ENCODE data around the gene NCAPH2.

The NCAPH2 gene

DNA sequence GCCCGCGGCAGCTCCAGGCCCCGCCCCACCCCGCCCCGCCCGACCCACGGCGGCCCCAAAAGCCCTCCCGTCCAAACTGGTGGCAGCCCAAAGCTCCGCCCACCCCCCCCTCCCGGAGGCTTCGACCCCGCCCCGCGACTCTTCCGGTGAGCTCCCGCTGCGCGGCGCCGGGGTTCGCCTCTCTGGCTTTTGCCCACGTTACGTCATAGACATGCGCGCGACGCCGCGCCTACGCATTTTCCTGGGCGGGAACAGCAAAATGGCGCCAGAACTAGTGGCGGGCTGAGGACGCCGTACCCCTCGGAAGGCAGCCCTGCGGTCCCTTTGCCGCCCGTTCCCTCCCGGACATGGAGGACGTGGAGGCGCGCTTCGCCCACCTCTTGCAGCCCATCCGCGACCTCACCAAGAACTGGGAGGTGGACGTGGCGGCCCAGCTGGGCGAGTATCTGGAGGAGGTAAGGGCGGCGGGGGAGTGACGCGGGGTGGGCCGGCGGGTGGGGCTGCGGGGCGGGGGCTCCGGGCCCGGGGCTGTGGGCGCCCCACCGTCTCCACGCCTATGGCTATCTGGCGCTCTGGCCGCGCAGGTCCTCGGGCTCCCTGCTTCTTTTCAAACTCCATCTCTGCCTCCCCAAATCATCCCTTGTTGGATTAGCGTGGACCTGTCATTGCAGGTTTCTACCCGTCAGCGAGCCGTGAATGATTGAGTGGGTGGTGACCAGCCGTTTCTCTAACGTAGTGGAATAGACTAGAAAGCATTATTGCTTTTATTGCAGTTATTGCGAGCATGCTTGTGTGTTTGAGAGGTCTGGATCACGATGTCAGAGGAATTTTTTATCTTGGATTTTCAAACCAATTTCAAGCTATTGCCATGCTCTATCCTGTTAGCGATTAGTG, at the start of gene NCAPH2:
Gene NCAPH2 (plus strand): TSS at position 234 of the 894 bp plus-strand sequence. CDS start 114 bp downstream, at position 348.
- peak; percentile 99 for DNase-seq

DNA sequence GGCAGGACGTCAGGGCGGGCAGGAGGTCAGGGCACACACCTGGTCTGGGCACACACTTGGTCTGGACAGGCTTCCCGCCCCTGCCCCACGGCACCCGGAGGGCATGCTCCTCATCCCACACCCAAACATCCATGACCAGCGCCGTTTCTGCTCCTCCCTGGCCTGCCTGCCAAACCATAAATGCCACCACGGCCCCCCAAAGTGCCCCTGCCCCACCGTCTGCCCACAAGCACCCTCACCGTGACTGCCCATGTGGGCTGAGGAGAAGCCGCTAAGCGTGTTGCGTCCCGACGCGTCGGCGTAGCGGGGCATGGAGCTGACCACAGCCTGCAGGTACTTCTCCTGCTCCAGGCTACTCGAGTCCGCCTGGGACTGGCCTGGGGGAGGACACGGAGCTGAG, 49.0 kb upstream of the NCAPH2 start:
- DNase-seq, result no peak

DNA sequence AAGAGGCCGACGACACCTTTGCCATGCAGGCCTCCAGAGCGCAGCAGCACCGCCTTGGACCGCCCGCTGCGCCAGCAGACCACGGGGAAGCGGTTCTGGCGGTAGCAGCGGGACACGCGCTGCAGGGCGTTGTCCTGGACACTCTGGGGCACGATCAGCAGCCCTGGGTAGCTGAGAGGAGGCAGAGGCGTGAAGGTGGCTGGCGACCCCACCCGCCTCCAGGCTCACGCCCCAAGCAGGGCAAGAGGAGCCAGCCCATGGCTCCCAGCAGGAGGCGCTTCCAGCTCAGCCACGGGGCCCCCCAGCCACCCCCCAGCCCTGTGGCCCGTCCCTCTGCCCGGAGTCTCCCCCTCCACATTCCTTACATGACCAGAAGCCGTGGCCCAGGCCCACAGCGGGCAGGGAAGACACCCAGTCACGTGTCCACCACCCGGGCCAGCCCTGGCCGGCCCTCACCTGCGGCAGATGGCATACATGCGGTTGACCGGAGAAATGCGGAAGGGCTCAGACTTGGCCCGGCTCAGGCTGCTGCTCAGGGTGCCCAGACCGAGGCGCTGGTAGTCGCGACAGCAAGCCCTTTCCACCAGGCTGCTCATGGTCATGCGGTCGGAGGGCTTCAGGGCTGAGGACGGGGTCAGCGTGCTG, 48.4 kb upstream of the NCAPH2 start:
- DNase-seq, result no peak

DNA sequence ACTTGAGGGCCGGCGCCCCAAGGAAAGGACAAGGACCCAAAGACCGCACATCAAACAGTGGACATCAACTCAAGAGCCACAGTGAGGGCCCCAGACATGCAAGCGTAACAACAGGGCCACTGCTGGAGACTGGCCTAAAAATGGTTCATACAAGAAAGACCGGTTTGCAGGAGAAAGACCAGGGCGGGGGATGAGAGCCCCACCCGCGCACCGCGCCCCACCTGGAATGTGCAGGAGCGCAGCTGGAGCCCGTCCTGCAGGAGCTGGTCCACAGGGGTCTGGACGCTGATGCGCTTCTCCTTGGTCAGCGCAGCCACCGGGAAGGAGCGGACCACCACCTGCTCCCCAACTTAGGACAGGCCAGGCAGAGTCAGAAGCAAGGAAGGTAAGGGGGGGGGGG, 47.1 kb upstream of the NCAPH2 start:
- no peak for DNase-seq

DNA sequence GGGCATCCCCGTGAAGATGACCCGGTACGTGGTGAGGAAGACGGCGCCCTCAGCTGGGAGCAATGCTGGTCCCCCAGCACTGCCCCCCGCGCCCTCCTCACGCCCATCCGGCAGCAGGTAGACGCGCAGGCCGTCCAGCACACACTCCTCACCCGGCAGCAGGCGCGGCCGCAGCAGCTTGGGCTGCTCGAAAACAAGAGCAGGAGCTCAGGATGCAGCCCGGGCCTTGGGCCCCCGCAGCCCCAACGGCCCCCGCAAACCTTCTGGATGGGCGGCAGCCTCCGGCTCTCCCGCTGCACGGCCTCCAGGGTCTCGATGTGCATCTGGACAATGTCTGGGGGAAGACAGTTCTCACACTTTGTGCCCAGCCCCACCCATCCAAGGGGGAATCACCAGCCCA, 46.5 kb upstream of the NCAPH2 start:
- no peak for DNase-seq

DNA sequence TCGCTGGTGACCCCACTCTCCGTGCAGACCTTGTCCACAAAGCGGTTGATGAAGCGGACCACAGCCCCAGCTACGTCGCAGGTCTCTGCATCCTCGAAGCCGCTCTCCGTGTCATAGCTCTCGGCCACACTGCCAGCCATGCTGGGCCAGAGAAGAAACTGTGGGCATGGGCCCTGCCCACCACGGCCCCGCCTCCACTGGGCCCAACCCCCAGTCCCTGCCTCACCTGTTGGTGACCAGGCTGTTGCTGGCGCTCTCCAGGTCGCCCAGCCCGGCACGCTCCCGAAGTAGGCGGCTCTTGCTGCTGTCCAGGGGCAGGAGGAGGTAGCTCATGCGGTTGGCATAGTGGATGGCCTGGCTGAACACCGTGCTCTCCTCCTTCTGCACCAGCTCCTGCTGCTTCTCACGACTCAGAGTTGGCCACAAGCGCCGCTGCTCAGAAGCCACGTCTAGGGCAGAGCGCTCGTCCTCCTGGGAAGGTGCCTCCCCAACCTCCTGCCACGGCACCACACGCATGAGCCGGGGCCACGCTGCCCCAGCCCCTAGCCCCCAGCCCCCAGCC, 46.0 kb upstream of the NCAPH2 start:
- DNase-seq, result no peak

DNA sequence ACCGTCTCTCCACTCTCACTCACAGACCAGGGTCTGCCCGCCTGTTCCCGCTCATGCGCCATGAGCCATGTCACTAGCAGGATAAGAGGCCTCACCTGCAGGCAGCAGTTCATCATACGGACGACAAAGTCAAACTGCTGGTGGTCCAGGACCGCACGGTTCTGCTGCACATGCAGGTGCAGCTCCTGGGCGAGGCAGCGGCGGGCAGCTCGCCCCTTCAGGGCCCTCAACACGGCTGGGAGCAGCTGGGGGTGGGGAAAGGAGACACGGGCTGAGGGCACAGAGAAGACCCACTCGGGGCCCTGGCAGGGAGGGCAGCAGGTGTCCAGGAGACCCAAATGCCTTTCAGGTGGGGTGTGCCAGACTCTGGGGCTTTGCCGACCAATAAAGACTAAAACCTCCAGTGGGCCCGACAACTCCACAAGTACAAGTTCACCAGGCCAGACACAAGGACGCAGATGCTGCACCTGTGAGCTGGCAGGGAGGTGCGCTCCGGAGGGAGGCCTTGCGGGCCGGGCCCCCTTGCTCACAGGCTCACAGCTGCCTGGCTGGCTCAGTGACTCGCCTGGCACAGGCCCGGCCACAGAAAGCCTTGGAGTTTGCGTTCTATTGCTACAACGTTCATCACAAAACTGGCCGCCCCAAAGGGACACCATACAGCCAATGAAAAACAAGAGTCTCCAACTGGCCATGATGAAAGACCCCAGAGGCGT, 44.7 kb upstream of the NCAPH2 start:
- no peak for DNase-seq

DNA sequence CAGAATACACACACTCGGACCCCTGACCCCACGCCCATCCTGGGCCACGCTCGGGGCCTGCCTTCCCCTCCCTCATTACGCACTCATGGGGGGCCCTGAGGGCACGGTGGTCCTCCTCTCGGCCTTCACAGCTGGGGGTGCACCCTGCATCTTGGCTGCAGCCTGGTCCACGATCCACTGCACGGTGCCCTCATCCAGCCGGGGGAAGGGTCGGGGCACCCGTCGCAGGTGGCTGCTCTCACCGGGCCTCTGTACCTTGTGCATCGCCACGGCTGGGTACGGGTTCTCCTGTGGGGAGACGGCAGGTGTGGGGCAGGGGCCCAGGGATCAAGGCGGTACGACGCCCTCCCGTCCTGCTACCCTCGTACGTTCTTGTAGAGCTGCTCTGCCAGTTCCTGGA, 43.6 kb upstream of the NCAPH2 start:
- DNase-seq, result no peak

DNA sequence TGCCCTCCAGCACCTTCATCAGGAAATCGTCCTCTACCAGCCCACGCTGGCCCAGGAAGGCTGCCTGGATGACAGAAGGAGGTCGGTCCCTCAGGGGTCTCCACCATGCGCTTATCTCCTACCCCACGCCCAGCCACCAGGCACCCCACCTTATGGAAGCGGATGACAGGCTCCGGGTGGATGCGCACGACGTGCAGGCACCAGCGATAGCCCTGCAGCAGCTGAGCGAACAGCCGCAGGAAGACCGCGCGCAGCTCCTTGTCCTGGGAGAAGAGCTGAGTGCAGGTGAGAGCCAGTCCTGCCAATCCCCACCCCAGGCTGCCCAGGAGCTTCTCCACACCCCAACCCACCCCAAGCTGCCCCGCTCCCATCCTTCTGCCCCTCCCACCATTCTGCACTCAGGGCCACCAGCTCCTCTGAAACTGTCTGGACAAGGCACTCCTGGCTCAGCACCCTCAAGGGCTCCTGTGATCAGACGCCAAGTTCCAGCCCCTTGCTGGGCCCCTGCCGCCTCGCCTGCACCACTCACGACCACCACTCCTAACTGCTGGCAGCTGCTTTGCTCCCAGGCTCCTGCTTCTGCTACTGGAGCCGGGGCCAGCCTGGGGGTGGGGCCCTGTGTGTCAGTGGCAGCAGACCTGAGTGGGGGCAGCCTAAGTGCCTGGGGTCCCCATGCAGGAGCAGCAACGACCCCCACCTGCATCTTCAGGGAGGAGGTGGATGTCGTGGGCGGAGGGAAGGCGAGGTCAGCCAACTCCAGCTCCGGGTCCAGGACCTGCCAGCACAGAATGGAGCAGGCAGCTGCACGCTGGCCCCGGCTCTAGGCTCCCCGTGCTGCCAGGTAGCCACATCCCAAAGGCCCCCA, 42.7 kb upstream of the NCAPH2 start:
- DNase-seq, result no peak

DNA sequence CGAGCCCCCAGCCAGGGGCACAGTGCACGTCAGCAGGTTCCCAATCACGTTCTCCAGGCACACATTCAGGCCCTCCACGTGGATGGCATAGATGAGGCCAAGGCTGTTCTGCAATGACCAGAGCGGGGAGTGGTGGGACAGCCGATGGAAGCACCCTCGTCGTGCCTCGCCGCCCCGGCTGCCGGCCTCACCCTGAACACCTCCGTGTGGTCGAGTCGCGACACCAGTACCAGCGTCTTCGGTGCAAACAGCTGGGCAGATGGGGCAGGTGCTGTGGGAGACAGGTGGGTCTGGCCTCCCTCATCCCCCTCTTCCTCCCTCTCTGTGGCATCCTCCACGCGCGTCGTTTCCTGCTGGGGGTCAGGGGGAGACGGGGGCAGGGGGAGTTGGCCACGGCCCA, 40.7 kb upstream of the NCAPH2 start:
- no peak for DNase-seq

DNA sequence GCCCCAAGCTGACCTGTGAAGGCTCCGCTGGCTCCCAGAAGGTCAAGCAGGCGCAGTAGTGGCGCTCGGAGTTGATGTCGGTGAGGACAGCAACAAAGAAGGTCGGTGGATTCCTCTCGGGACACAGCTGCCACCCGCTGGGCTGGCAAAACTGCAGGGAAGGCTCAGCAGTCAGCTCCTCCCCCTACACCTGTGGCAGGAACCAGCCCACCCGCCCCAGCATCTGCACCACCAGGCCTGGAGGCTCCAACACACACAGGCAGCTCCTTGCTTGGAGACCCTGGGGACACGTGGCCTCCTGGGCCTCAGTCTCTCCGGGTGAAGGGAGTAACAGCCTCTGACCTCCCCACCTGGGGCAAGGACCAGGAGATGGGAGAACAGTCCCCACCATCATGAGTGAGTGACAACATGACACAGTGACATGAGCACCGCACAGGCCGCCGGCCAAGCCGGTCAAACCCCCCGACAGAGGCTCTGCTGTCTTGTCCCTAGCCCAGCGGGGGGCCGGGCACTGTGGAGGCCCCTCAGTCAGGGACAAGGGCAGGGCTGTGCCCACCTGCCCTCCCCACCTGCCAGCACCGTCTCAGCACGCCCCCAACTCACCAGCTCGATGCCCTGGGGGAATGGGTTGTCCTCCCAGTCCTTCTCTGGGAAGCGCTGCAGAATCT, 40.1 kb upstream of the NCAPH2 start:
- no peak for DNase-seq

DNA sequence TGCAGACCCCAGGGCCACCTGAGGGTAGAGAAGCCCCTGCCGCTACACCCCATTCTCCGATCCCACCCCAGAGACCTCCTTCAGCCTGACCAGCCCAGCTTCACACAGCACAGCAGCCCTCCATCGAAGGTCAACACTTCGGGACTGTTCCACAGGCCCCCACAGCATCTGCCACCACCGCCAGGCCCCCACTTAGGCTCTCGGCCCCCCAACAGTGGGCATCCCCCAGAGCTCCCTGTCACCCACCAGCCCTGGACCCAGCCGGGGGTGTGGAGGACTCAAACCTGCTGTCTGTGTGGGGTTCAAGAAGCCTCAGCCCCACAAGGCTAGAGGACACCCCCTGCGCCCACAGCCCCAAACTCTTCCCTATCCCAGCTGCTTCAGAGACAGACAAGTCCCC, 39.4 kb upstream of the NCAPH2 start:
- DNase-seq, result no peak

DNA sequence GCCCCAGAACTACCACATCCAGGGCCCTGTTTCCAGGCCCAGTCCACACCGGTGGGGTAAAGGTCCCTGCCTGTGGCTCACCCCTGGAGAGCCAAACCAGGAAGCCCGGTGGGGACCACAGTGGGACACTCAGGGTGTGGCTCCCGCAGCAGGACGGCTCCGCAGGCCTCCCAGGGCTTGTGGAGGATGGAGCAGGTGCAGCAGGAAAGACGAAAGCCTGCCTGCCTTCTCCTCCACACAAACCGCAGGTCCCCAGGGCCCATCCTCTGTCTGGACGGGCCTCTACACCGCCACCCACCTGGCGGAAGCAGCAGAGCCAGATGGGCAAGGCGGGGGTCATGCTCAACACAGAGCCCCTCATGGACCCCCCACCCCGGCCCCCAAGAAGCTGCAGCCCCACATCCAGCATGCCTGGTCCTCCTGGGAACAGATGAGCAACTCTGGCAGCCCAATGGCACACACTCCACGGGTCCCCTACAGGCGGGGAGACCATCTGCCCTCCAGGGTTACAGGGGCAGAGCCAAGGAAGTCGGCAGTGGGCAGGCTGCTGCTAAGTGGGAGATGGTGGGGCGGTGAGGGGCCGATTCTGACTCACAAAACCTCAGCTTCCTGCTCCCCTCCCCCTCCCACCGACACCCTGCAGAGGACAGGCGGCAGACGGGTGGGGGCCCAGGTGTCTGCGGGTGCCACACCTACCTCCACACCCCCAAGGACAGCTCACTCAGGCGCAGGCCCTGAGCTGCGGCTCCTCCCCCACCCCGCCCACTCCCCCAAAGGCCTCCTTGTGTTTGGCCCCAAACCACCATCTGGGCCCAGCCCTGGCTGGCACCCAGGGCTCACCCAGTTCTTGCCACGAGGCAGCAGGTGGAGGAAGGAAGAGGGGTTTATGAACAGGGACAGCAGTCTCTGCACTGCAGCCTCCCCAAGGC, 38.4 kb upstream of the NCAPH2 start:
- peak; percentile 93 for DNase-seq

DNA sequence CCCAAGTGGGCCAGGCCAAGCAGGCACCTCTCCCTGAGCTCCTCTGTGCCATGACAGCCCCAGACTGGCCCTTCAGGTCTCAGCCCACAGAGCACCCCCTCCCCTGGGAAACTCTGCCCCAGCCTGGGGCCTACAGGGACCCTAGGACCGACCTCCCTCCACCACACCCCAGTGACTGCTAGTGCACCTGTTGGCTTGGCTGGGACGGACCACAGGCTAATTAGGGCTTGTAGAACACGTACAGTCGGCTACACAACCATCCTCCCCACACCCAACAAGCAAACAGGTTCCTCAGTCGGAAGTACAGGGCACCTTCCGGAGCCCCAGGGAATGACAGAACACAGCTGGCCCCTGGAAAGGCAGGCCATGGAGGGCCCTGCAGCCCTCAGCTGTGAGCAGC, 37.5 kb upstream of the NCAPH2 start:
- no peak for DNase-seq

DNA sequence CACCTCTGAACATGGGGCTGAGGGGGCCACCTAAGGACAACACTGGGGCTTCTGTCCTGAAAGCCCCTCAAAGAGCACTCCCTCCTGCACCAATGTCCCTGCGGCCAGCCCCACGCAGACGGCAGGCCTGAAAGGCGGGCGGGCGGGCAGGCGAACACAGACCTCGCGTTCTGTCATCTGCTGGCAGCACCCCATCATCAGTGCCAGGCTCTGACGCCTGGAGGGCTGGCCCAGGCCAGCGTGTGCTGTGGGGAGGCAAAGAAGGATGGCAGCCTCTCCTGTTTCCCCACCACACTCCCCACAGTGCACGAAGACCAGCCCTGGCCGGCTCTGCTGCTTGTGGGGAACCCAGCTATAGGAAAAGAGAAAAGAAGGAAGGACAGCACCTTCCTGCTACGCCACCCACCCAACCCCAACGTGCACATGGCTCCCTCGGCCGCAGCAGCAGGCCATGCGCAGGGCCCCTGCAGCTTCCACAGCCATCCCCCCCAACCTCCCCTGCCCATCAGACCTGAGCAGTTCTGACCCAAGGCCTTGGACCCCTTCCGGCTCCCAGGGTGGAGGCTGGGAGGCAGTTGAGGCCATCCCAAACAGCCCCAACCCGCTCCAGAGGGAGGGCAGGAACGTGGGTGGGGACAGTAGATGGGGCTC, 36.7 kb upstream of the NCAPH2 start:
- no peak for DNase-seq

DNA sequence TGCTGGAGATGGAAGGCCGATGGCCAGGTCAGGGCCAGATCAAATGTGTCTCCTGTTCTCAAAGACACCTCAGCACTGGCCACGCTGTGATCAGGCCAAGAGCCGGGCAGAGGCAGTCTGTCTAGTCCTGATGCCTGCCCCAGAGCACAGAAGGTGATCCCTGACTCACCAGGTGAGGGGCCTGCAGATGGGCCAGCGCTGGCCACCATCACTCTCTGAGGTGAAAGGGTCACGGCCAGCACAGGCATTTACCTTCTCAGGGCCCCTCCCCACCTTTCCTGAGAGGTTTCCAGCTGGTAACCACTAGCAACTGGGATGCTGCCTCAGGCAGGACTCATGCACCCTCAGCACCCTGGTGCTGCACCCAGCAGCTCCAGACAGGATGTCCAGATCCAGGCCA, 36.1 kb upstream of the NCAPH2 start:
- no peak for DNase-seq

DNA sequence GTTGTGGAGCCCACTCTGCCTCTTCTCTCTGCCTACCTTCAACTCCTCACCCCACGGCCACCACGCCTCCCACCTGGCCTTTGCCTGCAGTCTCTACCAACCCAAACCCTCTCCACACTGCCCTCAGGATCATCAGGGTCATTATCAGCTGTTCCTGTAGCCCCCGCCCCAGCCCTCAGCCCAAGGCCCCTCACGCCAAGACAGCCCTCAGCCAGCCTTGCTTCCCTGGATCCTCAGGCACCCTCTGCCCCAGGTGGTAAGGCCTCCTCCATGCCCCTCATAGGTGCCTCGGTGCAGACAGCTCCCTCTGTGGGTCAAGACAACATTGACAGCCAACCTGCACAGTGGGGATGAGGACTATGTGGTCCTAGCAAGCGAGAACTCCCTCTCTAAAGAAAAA, 34.9 kb upstream of the NCAPH2 start:
- peak; percentile 69 for DNase-seq

DNA sequence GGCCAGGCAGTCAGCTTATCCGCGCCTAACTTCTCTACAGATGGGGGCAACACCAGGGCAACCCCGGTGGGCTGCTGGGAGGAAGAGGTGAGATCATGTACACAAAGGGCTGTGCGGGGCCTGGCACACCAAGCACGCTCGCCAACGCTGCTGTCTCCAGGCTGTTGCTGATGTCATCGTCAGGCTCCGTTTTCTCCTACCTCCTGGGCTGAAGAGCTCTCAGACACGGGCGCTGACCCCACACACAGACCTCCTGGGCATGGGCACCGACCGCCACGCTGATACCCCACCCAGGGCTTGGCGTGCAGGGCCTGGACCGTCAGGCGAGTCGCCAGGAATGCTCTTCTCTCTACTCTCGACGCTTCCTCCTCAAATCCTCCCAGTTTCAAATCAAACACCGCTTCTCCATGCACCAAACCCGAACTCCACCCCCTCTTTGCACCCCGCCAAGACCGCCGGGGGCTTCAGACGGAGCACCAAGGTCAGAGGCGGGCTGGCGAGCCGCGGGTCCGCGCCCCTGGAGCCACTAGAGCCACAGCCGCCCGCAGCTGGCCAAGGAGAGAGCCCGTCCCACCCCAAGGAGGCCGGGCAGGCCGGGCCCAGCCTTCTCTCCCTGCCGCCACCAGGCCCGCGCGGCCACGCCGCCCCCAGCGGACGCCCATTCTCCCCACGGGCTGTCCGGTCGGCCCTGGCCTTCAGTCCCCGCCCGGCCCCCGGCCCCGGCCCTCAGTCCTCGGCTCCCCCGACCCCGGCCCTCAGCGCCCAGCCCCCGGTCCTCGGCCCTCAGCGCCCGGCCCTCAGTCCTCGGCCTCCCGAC, 34.0 kb upstream of the NCAPH2 start:
- peak; percentile 64 for DNase-seq
